ENCODE data around the gene S100A16. TPM values are rescaled to one million over a fixed set of nuclear protein-coding genes. Genes with fewer than 3 reads are reported as not detected.
A peak's percentile ranks its signal among the peaks of the same experiment; 100 is the strongest.
"Not testable (repeated sequence)": the region's sequence is repeated elsewhere in the genome, so short reads cannot be mapped to it uniquely, and the experiment has no call there.

S100A16 gene
- total RNA-seq, 1 donor from 2014 or later, result 1,016 TPM

DNA sequence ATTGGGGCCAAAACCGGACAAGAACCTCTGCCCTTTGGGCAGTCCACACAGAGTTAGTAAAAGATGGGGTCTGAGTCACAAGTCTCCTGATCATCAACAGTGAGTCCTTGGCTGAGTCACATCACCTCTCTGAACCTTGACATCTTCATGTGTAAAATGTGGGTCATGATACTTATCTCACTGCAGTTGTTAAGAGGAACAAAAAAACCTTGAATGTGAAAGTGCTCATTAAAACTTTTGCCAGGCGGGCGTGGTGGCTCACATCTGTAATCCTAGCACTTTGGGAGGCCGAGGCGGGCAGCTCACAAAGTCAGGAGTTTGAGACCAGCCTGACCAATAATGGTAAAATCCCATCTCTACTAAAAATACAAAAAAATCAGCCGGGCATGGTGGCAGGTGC lies 15.7 kb downstream of the S100A16 start:
- no peak overlapping the region for H3K4me3 ChIP-seq (ENCODE audit: low read depth, low read length)
- DNase-seq (ENCODE audit: low read depth), result peak; percentile 64
- TF ChIP-seq, protein P1, sequence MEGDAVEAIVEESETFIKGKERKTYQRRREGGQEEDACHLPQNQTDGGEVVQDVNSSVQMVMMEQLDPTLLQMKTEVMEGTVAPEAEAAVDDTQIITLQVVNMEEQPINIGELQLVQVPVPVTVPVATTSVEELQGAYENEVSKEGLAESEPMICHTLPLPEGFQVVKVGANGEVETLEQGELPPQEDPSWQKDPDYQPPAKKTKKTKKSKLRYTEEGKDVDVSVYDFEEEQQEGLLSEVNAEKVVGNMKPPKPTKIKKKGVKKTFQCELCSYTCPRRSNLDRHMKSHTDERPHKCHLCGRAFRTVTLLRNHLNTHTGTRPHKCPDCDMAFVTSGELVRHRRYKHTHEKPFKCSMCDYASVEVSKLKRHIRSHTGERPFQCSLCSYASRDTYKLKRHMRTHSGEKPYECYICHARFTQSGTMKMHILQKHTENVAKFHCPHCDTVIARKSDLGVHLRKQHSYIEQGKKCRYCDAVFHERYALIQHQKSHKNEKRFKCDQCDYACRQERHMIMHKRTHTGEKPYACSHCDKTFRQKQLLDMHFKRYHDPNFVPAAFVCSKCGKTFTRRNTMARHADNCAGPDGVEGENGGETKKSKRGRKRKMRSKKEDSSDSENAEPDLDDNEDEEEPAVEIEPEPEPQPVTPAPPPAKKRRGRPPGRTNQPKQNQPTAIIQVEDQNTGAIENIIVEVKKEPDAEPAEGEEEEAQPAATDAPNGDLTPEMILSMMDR (conservative IDR thresholded peaks at IDR 0.05; ENCODE audit: low read depth, low read length), result no peak

DNA sequence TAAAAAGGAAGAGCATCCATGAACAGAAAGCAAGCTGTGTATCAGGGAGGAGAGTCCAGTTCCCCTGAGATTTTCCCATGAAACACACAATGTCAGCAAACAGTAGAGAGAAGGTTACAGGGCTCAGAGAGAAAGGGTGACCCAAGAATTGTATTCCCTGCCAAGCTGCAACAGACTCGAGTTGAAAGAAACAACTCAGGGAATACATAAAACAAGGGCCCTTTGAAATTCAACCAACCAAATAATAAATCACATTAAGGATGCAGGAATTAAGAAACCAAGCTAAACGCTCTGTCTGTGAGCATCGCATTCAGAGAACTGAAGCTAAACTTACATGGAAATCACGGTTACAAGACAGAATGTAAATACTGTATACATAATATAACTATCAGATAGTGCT lies 20.2 kb downstream of the S100A16 start:
- TF ChIP-seq, protein P1 (conservative IDR thresholded peaks at IDR 0.05; ENCODE audit: low read depth, low read length), result no peak
- no peak overlapping the region for H3K4me3 ChIP-seq (ENCODE audit: low read depth, low read length)
- DNase-seq (ENCODE audit: low read depth), result no peak

GRCh38 chr1:153588482-153588881 lies 24.5 kb downstream of the S100A16 start:
- TF ChIP-seq, protein P1 (conservative IDR thresholded peaks at IDR 0.05; ENCODE audit: low read depth, low read length), result no peak
- no peak overlapping the region for H3K4me3 ChIP-seq (ENCODE audit: low read depth, low read length)
- DNase-seq (ENCODE audit: low read depth), result no peak

- not testable (repeated sequence) for DNase-seq (ENCODE audit: low read depth)
Measured at GRCh38 chr1:153588033-153588432, 24.9 kb downstream of the S100A16 start.

GRCh38 chr1:153587314-153587713 lies 25.6 kb downstream of the S100A16 start:
- no peak overlapping the region for H3K4me3 ChIP-seq (ENCODE audit: low read depth, low read length)
- TF ChIP-seq, protein P1 (conservative IDR thresholded peaks at IDR 0.05; ENCODE audit: low read depth, low read length), result no peak
- DNase-seq (ENCODE audit: low read depth), result no peak

More at GRCh38 chr1:153588033-153588432, 24.9 kb downstream of the S100A16 start:
- not testable (repeated sequence) for H3K4me3 ChIP-seq (ENCODE audit: low read depth, low read length)

- no peak overlapping the region for H3K4me3 ChIP-seq (ENCODE audit: low read depth, low read length)
- TF ChIP-seq, protein P1 (conservative IDR thresholded peaks at IDR 0.05; ENCODE audit: low read depth, low read length), result no peak
- no peak for DNase-seq (ENCODE audit: low read depth)
Measured at GRCh38 chr1:153586347-153586746, 26.6 kb downstream of the S100A16 start.

DNA sequence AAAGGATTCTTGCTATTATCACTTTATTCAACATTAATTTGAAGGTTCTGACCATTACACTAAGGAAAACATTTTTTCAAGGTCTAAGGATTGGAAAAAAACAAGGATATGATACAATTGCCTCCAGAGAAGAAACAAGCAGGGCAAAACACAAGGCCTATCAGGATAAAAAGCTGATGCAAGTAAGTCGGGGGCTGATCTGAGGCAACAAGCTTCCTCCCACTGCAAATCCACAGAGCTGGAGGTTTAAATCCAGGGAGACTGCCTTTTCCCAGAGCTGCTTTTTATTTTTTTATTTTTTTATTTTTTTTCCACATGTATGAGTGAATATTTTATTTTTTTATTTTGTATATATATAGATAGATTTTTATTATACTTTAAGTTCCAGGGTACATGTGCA lies 27.9 kb downstream of the S100A16 start:
- no peak for DNase-seq (ENCODE audit: low read depth)
- no peak overlapping the region for H3K4me3 ChIP-seq (ENCODE audit: low read depth, low read length)
- TF ChIP-seq, protein P1 (conservative IDR thresholded peaks at IDR 0.05; ENCODE audit: low read depth, low read length), result no peak
